ENCODE measurements around the gene FMNL3. TPM values are rescaled to one million over a fixed set of nuclear protein-coding genes. Genes with fewer than 3 reads are reported as not detected.

Gene FMNL3
- total and polyA plus RNA-seq, 2 of the 13 experiments (the other 11 are each of a cell fraction or from before 2014, with no cell fraction given) = 0.44 to 1.1 TPM

DNA sequence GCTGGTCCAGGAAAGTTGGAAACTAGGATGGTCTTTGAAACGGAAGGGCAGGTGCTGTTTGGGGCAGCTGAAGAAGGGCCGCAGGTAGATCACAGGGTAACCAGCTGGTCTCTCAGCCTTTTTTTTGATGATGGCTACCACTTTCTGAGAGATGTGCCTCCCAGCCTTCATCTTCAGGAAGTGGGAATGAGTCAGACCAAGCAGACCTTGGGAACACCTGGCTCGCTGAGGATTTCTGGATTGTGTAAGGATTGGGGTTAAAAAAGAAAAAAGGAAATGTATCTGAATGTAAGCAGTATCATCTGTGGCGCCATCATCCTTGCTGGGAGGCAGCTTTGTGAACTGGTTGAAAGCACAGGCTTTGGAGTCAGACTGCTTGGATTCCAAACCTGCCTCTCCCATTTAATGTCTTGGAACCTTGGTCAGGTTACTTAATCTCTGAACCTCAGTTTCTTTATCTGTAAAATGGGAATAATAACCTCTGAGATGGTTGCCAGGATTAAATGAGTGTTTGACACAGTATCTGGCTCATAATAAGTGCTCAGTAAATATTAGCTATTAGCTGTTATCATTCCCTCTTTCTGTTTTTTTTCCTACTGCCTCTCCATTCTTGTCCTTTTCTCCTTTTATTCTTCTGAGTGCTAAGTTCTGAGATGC is 82.2 kb downstream of the FMNL3 start:
- BruUV-seq (replicated peaks) = no TSS peak
- Histone ChIP-seq H2AFZ (ENCODE audit: low read length) (no peak overlapping the region), H3K4me2 (ENCODE audit: low read depth, low read length) (no peak overlapping the region), H3K27me3 (ENCODE audit: control insufficient read depth in 1 of 2, insufficient read depth in 2 of 2, low read length in 2 of 2) (no peaks in the 10 kb centered on the region), H3K4me3 (replicated peaks in 1 of 3; ENCODE audit: insufficient read depth in 1 of 3, low read depth in 2 of 3, low read length in 3 of 3) (no peak overlapping the region), H3K9ac (ENCODE audit: insufficient read depth, low read depth, low read length) (no peak overlapping the region), H3K4me1 (ENCODE audit: insufficient read depth, low read length) (peaks cover 29% of the 10 kb centered on the region), H3K36me3 (replicated peaks in 1 of 2; ENCODE audit: control insufficient read depth in 1 of 2, insufficient read depth in 2 of 2, low read length in 2 of 2) (no peaks in the 10 kb centered on the region), H4K20me1 (ENCODE audit: insufficient read depth, low read length) (no peaks in the 10 kb centered on the region), H3K9me3 (ENCODE audit: low read length) (no peaks in the 10 kb centered on the region), H3K79me2 (ENCODE audit: insufficient read depth, low read length) (no peaks in the 10 kb centered on the region), H3K27ac (ENCODE audit: extremely low read length, insufficient read depth, low read length) (no peak overlapping the region)
- DNase-seq (ENCODE audit: low spot score) (no peak), FAIRE-seq (no peak), ATAC-seq (no peak)
- 45% methylated on average over 4 of the region's 4 CpGs for WGBS (ENCODE audit: low lambda C conversion rate)
- POLR2A ChIA-PET = no interaction called here
- in situ Hi-C loops (cut with HindIII; ENCODE audit: extremely low pct_ligation_motif_present, low pct_unique_long_range_greater_than_20kb) = no loop called here
- CTCF ChIA-PET (ENCODE audit: low intra/inter-chr PET ratio, low total read pairs) = no interaction called here
- no peak for TF ChIP-seq ELF3 (CRISPR knock-in tag; IDR thresholded peaks at IDR 0.05)
- no peak for TF ChIP-seq YY1 (IDR thresholded peaks at IDR 0.05; ENCODE audit: insufficient read depth, insufficient replicate concordance, low read depth, low read length)
- no peak for TF ChIP-seq FOXK2 (IDR thresholded peaks at IDR 0.05)
- TF ChIP-seq ZNF629 (CRISPR knock-in tag; conservative IDR thresholded peaks at IDR 0.05) = peak; percentile 75
- TF ChIP-seq KDM6A (CRISPR knock-in tag; IDR thresholded peaks at IDR 0.05; ENCODE audit: low read depth) = no peak
- TF ChIP-seq CBX1 (IDR thresholded peaks at IDR 0.05; ENCODE audit: low read depth) = no peak
- no peak for TF ChIP-seq ZNF660 (CRISPR knock-in tag; IDR thresholded peaks at IDR 0.05; ENCODE audit: borderline replicate concordance, low read depth)
- no peak for TF ChIP-seq ZNF605 (CRISPR knock-in tag; IDR thresholded peaks at IDR 0.05)
- peak; percentile 54; the same call in 1 of the 2 replicates for TF ChIP-seq FOSL2 (CRISPR knock-in tag; IDR thresholded peaks at IDR 0.05)
- TF ChIP-seq, protein P1, sequence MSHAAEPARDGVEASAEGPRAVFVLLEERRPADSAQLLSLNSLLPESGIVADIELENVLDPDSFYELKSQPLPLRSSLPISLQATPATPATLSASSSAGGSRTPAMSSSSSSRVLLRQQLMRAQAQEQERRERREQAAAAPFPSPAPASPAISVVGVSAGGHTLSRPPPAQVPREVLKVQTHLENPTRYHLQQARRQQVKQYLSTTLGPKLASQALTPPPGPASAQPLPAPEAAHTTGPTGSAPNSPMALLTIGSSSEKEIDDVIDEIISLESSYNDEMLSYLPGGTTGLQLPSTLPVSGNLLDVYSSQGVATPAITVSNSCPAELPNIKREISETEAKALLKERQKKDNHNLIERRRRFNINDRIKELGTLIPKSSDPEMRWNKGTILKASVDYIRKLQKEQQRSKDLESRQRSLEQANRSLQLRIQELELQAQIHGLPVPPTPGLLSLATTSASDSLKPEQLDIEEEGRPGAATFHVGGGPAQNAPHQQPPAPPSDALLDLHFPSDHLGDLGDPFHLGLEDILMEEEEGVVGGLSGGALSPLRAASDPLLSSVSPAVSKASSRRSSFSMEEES (CRISPR knock-in tag; IDR thresholded peaks at IDR 0.05) = no peak
- TF ChIP-seq, protein P2, sequence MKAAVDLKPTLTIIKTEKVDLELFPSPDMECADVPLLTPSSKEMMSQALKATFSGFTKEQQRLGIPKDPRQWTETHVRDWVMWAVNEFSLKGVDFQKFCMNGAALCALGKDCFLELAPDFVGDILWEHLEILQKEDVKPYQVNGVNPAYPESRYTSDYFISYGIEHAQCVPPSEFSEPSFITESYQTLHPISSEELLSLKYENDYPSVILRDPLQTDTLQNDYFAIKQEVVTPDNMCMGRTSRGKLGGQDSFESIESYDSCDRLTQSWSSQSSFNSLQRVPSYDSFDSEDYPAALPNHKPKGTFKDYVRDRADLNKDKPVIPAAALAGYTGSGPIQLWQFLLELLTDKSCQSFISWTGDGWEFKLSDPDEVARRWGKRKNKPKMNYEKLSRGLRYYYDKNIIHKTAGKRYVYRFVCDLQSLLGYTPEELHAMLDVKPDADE (CRISPR knock-in tag; IDR thresholded peaks at IDR 0.05) = no peak
- TF ChIP-seq ZNF343 (CRISPR knock-in tag; IDR thresholded peaks at IDR 0.05) = no peak
- no peak for TF ChIP-seq MAZ (IDR thresholded peaks at IDR 0.05; ENCODE audit: borderline replicate concordance, low read depth, low read length)
- TF ChIP-seq MAZ (CRISPR knock-in tag; IDR thresholded peaks at IDR 0.05; ENCODE audit: low read depth) = no peak
- TF ChIP-seq, protein P3, sequence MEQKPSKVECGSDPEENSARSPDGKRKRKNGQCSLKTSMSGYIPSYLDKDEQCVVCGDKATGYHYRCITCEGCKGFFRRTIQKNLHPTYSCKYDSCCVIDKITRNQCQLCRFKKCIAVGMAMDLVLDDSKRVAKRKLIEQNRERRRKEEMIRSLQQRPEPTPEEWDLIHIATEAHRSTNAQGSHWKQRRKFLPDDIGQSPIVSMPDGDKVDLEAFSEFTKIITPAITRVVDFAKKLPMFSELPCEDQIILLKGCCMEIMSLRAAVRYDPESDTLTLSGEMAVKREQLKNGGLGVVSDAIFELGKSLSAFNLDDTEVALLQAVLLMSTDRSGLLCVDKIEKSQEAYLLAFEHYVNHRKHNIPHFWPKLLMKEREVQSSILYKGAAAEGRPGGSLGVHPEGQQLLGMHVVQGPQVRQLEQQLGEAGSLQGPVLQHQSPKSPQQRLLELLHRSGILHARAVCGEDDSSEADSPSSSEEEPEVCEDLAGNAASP (CRISPR knock-in tag; IDR thresholded peaks at IDR 0.05; ENCODE audit: borderline replicate concordance) = no peak
- intact Hi-C loops (cut with micrococcal nuclease; ENCODE audit: unreplicated experiment) = loop anchor here (5.0 kb wide), 1 partner anchor 58 kb away; the partner anchor contains the start of gene MCRS1
